Measurements from ENCODE around the gene VWDE. TPM values are rescaled to one million over a fixed set of nuclear protein-coding genes. Genes with fewer than 3 reads are reported as not detected.

Gene VWDE
- polyA plus RNA-seq, 2 of the 4 experiments (the other 2 are of a cell fraction) = 1.2 to 2.4 TPM

- 31% methylated on average over 2 of the region's 2 CpGs for WGBS (ENCODE audit: missing lambda C conversion rate)
- CTCF ChIA-PET = interaction anchor here (1.0 to 1.4 kb wide), 2 partner anchors 251 to 253 kb away, joined by 3 read pairs; no protein-coding TSS in a partner anchor
- H3K27ac ChIP-seq = peak overlapping the region; percentile 34 to 56
- TF ChIP-seq KDM1A (IDR thresholded peaks at IDR 0.05; ENCODE audit: low read depth) = no peak
- no peak for TF ChIP-seq POLR2AphosphoS2 (conservative IDR thresholded peaks at IDR 0.05; ENCODE audit: low read length)
- no peak for TF ChIP-seq ZNF302 (CRISPR knock-in tag; IDR thresholded peaks at IDR 0.05)
- TF ChIP-seq BHLHE40 (IDR thresholded peaks at IDR 0.05; ENCODE audit: low read depth, low read length) = no peak
- no peak for TF ChIP-seq CBX8 (IDR thresholded peaks at IDR 0.05)
- TF ChIP-seq HOXA7 (CRISPR knock-in tag; IDR thresholded peaks at IDR 0.05) = no peak
- TF ChIP-seq, protein P1, sequence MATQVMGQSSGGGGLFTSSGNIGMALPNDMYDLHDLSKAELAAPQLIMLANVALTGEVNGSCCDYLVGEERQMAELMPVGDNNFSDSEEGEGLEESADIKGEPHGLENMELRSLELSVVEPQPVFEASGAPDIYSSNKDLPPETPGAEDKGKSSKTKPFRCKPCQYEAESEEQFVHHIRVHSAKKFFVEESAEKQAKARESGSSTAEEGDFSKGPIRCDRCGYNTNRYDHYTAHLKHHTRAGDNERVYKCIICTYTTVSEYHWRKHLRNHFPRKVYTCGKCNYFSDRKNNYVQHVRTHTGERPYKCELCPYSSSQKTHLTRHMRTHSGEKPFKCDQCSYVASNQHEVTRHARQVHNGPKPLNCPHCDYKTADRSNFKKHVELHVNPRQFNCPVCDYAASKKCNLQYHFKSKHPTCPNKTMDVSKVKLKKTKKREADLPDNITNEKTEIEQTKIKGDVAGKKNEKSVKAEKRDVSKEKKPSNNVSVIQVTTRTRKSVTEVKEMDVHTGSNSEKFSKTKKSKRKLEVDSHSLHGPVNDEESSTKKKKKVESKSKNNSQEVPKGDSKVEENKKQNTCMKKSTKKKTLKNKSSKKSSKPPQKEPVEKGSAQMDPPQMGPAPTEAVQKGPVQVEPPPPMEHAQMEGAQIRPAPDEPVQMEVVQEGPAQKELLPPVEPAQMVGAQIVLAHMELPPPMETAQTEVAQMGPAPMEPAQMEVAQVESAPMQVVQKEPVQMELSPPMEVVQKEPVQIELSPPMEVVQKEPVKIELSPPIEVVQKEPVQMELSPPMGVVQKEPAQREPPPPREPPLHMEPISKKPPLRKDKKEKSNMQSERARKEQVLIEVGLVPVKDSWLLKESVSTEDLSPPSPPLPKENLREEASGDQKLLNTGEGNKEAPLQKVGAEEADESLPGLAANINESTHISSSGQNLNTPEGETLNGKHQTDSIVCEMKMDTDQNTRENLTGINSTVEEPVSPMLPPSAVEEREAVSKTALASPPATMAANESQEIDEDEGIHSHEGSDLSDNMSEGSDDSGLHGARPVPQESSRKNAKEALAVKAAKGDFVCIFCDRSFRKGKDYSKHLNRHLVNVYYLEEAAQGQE (IDR thresholded peaks at IDR 0.05) = no peak
- no peak for TF ChIP-seq EHMT2 (IDR thresholded peaks at IDR 0.05; ENCODE audit: low read depth)
- no peak for TF ChIP-seq NR3C1 (IDR thresholded peaks at IDR 0.05)
- no peak for TF ChIP-seq CHD4 (IDR thresholded peaks at IDR 0.05; ENCODE audit: borderline replicate concordance)
- TF ChIP-seq EHF (CRISPR knock-in tag; IDR thresholded peaks at IDR 0.05) = no peak
- no peak for TF ChIP-seq HMGXB4 (CRISPR knock-in tag; IDR thresholded peaks at IDR 0.05; ENCODE audit: borderline replicate concordance)
- no peak for TF ChIP-seq HDAC2 (IDR thresholded peaks at IDR 0.05)
- TF ChIP-seq, protein P2, sequence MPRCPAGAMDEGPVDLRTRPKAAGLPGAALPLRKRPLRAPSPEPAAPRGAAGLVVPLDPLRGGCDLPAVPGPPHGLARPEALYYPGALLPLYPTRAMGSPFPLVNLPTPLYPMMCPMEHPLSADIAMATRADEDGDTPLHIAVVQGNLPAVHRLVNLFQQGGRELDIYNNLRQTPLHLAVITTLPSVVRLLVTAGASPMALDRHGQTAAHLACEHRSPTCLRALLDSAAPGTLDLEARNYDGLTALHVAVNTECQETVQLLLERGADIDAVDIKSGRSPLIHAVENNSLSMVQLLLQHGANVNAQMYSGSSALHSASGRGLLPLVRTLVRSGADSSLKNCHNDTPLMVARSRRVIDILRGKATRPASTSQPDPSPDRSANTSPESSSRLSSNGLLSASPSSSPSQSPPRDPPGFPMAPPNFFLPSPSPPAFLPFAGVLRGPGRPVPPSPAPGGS (IDR thresholded peaks at IDR 0.05) = no peak
- TF ChIP-seq RFX5 (IDR thresholded peaks at IDR 0.05) = no peak
- TF ChIP-seq, protein P3, sequence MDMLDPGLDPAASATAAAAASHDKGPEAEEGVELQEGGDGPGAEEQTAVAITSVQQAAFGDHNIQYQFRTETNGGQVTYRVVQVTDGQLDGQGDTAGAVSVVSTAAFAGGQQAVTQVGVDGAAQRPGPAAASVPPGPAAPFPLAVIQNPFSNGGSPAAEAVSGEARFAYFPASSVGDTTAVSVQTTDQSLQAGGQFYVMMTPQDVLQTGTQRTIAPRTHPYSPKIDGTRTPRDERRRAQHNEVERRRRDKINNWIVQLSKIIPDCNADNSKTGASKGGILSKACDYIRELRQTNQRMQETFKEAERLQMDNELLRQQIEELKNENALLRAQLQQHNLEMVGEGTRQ (IDR thresholded peaks at IDR 0.05) = no peak
- no peak for TF ChIP-seq FOXS1 (CRISPR knock-in tag; IDR thresholded peaks at IDR 0.05)
- no peak for TF ChIP-seq TP53 (CRISPR knock-in tag; IDR thresholded peaks at IDR 0.05)
- no peak for TF ChIP-seq SREBF2 (IDR thresholded peaks at IDR 0.05)
- TF ChIP-seq, protein P4, sequence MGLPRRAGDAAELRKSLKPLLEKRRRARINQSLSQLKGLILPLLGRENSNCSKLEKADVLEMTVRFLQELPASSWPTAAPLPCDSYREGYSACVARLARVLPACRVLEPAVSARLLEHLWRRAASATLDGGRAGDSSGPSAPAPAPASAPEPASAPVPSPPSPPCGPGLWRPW (IDR thresholded peaks at IDR 0.05) = no peak
- H3K9me3 ChIP-seq = no peaks in the 10 kb centered on the region
- peaks cover 24% of the 10 kb centered on the region; the same call in 2 of the 3 replicates for H3K4me1 ChIP-seq
- no peak for FAIRE-seq
- no peak overlapping the region for H3K4me3 ChIP-seq
- H3K4me2 ChIP-seq = peak overlapping the region; percentile 1; the same call in 1 of the 3 replicates
- POLR2A ChIA-PET = no interaction called here
- no peak for DNase-seq (ENCODE audit: low read depth in 1 of 2, low spot score in 1 of 2)
- no peak for ATAC-seq
These were observed 83.3 kb downstream of the VWDE start for GRCh38 chr7:12320241-12320986.
